GM15510 (cell line): ENCODE data around the gene AMOTL1.

ENCODE experiments used
- POLR2A ChIP-seq: IDR thresholded peaks from 3 replicates; pipeline ENCODE4 v1.6.1; 2011; ENCODE audit warnings: borderline replicate concordance; ENCODE audit not compliant: insufficient read length; ENCODE audit errors: extremely low read depth

Gene AMOTL1

DNA sequence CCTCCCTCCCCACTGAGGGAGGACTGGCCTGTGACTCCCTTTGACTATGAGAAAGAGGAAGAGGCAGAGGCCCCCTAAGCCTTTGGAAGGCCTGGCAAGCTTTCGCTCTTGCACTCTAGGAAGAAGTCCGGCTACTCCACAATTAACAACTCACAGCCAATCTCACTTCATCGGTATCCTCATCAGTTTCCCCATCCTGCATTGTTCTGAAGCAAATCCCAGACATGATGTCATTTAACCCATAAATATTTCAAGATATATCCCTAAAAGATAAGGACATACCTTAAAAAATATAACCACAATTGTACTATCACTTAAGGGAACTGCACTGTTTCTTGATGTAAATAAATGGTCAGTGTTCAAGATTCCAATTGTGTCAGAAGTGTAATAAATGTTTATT is 142.1 kb downstream of the AMOTL1 start:
- TF ChIP-seq POLR2A, result no peak

DNA sequence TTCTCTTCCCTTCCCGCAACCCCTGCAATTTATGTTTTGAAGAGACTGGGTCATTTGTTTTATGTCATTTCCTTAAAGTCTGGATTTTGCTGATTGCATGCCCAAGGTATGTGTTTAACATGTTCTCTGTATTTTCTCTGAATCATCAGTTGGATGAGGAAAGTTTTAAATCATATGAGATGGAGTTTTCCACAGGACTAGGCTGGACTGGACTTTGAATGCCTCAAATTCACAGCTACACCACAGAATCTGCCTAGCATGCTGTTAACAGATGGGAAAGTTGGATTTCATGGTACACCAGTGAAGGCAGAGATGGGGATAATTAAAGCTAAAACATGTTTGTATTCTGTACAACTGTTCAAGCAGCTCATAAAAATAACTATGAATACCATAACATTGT is 142.6 kb downstream of the AMOTL1 start:
- TF ChIP-seq POLR2A, result no peak

DNA sequence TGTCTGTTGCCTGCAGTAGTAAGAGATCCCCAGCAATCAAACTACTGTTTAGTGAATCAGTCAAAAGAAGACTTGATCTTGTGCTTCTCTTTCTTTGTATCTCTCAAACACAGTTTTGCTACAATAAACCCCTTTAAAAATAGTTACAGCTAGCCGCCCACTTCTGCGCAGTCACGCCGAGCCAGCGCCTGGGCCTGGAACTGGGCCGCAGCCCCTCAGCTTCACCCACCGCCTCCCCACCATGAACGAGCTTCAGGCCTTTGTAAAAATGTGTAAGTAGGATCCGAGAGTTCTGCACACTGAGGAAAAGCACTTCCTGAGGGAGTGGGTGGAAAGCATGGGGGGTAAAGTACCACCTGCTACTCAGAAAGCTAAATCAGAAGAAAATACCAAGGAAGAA is 144.7 kb downstream of the AMOTL1 start:
- no peak for TF ChIP-seq POLR2A

DNA sequence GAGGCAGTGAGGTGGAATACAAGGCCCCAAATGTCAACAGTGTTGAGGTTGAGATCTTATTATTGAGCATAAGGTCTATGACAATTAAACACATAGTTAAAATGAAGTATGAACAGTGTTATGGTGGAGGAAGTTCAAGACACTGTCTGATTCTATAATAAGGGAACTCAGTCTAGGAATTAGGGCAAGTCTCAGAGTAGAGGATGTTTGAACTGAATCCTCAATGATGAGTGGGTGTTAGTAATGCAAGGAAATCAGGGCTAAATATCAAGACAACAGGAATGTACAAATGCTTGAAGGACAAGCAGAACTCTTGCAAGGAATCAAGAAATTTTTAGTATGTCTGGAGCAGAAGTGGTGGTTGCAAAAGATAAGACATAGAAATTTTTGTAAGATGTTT is 152.2 kb downstream of the AMOTL1 start:
- TF ChIP-seq POLR2A, result no peak

DNA sequence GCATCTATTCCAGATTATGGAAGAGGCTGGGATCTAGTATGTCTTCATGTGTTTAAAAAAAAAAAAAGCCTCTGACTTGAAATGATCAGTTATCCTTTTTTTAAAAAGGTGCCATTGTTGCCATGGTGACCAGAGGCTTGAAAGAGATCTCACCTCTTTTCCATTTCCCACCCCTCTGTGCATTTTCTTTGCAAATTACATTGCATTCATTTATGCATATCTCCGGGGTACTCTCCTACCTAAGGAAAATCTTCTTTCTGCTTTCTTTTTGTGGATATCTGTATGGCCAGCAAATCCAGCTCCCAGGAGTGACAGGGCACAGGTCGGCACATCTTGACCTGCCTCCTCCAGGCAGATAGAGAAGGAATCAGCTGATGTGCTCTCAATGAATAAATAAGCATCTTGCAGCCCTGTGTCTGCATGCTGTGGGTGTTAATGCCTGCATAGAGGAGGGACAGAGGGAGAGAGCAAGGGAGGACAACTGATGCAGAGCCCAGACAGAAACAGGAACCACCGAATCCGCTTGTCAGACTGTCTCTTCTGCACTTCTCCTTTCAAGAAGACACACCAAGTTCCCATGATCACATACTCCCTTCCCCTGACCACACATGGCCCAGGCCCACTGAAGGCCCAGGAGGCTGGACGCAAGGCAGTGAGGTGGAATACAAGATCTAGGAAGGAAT is 154.3 kb downstream of the AMOTL1 start:
- TF ChIP-seq POLR2A, result no peak

DNA sequence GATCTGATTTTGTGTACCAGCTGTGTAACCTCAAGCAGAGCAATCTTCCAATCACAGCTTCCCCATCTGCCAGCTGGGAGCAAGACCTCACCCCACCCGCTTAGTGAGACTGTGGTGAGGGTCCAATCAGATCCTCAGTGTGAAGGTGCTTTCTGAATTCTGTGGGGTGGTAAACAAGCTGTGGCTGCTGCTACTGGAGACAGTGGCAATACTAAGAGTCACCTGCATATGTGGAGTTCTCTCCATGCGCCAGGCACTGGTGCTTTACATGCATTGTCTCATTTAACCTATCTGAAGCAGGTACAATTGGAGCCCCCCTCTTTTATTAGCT is 154.8 kb downstream of the AMOTL1 start:
- TF ChIP-seq POLR2A, result no peak

DNA sequence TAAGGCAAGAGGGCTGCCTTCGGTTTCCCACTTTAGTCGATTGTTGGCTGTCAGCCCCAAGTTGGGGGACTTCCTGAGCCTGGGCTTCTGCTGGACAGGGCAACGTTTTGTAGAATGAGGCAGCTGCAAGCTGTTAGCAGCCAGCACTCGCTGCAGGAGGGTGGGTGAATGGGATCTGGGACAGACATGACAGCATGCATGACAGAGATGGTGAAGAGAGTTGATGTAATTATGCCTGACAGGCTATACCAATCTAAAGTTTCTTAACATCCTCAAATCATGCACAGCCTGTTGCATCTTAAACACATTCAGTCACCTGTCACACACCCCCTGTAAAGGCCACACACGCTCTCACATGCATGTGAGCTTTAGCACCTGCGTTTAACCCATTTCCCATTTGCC is 156.0 kb downstream of the AMOTL1 start:
- TF ChIP-seq POLR2A, result no peak

DNA sequence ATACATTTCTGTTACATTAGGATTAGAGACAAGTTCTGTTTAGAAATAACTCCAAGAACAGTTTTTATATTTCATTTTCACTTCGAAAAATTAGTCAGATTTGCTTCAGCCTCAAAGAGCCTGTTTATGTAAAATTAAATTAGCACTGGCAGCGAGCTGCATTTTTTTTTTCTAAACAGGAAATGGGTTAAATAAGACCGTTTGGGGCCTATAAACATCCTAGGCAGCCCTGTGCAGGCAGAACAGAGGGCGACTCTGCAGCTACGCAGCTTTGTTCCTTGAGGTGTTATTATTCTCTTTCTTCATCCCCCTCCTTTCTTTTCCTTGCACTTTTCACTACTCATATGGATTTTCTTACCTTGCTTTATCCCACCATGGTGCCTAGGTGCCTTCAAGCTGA is 156.5 kb downstream of the AMOTL1 start:
- no peak for TF ChIP-seq POLR2A

DNA sequence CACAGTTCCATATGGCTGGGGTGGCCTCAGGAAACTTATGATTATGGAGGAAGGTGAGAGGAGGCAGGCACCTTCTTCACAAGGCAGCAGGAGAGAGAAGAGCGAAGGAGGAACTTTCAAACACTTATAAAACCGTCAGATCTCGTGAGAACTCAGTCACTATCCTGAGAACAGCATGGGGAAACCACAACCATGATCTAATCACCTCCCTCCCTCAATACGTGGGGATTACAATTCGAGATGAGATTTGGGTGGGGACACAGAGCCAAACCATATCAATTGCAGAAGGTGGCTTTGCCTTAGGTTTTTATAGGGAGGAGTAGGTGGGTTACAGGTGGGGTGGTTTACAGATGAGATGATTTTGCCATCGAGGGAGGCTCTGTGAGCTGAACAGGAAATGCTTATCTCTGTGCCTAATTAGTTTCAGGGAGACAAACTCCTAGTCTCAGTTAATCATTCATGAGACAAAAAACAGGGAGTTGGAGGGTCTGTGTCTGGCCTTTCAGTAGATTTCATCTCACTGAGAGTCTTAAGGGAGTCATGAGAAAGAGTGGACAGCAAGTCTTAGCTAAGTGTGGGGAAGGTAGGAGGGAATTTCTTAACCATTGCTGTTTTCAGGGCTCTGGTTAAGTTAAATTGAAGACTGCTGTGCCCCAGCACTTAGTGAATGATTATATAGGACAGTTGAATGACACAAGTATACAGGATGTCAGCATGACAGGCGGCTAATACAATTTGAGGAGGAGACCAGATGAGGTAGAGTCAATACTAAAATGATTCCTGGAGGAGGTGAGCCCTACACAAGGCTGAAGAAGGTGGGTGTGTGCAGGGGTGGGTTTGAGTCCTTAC is 157.5 kb downstream of the AMOTL1 start:
- no peak for TF ChIP-seq POLR2A

DNA sequence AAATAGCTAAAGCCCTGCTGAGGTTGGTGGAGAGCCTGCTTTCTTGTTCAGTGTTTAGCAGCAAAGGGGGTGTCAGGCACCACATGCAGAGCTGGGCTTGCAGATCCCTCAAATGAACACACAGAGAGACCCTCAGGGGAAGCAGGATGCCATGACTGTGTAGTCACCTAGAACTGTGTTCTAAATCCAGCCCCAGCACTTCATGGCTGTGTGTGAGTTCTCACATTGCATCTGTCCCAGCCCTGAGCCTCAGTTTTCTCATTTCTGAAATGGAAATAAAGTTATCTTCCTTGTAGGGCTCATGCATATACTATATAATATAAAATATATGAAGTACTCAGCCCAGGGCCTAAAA is 158.1 kb downstream of the AMOTL1 start:
- no peak for TF ChIP-seq POLR2A
